ENCODE data around the gene IZUMO4. TPM values are rescaled to one million over a fixed set of nuclear protein-coding genes. Genes with fewer than 3 reads are reported as not detected.
A peak's percentile ranks its signal among the peaks of the same experiment; 100 is the strongest.

The IZUMO4 gene
- polyA plus RNA-seq, 1 donor (not counting 4 experiments of a cell fraction or from before 2014, with no cell fraction given): 6.7 TPM

- Histone ChIP-seq H3K4me3 (ENCODE audit: control insufficient read depth in 2 of 3, extremely low read depth in 1 of 3, insufficient read depth in 2 of 3, low read depth in 1 of 3, low read length in 3 of 3) (no peak overlapping the region), H3K79me2 (ENCODE audit: control insufficient read depth, insufficient read depth, low read length) (peaks cover 32% of the 10 kb centered on the region), H3K9me1 (ENCODE audit: control insufficient read depth, extremely low read depth, insufficient read depth, low read length) (peaks cover 3% of the 10 kb centered on the region), H3K36me3 (ENCODE audit: control insufficient read depth in 2 of 2, extremely low read depth in 1 of 2, insufficient read depth in 2 of 2, low read length in 2 of 2) (peaks cover 6 to 8% of the 10 kb centered on the region in 2 experiments), H3K4me1 (ENCODE audit: control insufficient read depth, extremely low read depth, insufficient read depth, low read length) (peaks cover 56% of the 10 kb centered on the region), H3K27me3 (ENCODE audit: control insufficient read depth, extremely low read depth, insufficient read depth, low read length) (no peaks in the 10 kb centered on the region), H3K9ac (ENCODE audit: control insufficient read depth, extremely low read depth, insufficient read depth, low read length) (peak overlapping the region; percentile 85), H4K20me1 (ENCODE audit: control insufficient read depth, extremely low read depth, insufficient read depth, low read length) (peaks cover 18% of the 10 kb centered on the region), H3K9me3 (ENCODE audit: control insufficient read depth, low read depth, low read length) (no peaks in the 10 kb centered on the region), H2AFZ (ENCODE audit: control insufficient read depth, low read length) (peak overlapping the region; percentile 28), H3K4me2 (ENCODE audit: control insufficient read depth, extremely low read depth, insufficient read depth, low read depth, low read length) (peak overlapping the region; percentile 74), H3K27ac (ENCODE audit: control insufficient read depth, insufficient read depth, low read length) (peak overlapping the region; percentile 79)
- TF ChIP-seq EZH2 (IDR thresholded peaks at IDR 0.05; ENCODE audit: low read length) (no peak), CTCF (optimal IDR thresholded peaks at IDR 0.05 in 1 of 3, IDR thresholded peaks at IDR 0.05 in 1 of 3, conservative IDR thresholded peaks at IDR 0.05 in 1 of 3; ENCODE audit: extremely low read depth in 1 of 3, insufficient read depth in 2 of 3, low read length in 3 of 3) (peak in 1 of 3 experiments; percentile 47)
- no peak for DNase-seq (ENCODE audit: low read depth, low spot score)
- FAIRE-seq: peak; percentile 71
- dilution Hi-C loops (cut with MboI; ENCODE audit: extremely low pct_ligation_motif_present, low sequenced_read_pairs): no loop called here
These were observed 44.7 kb upstream of the IZUMO4 start for GRCh38 chr19:2051773-2052704.

GRCh38 chr19:2053601-2054389 lies 42.9 kb upstream of the IZUMO4 start:
- Histone ChIP-seq H3K9ac (ENCODE audit: control insufficient read depth, extremely low read depth, insufficient read depth, low read length) (no peak overlapping the region), H3K9me3 (ENCODE audit: control insufficient read depth, low read depth, low read length) (no peaks in the 10 kb centered on the region), H3K27ac (ENCODE audit: control insufficient read depth, insufficient read depth, low read length) (no peak overlapping the region), H3K27me3 (ENCODE audit: control insufficient read depth, extremely low read depth, insufficient read depth, low read length) (no peaks in the 10 kb centered on the region), H3K4me2 (ENCODE audit: control insufficient read depth, extremely low read depth, insufficient read depth, low read depth, low read length) (no peak overlapping the region), H3K79me2 (ENCODE audit: control insufficient read depth, insufficient read depth, low read length) (peaks cover 19% of the 10 kb centered on the region), H4K20me1 (ENCODE audit: control insufficient read depth, extremely low read depth, insufficient read depth, low read length) (peaks cover 8% of the 10 kb centered on the region), H2AFZ (ENCODE audit: control insufficient read depth, low read length) (no peak overlapping the region), H3K4me1 (ENCODE audit: control insufficient read depth, extremely low read depth, insufficient read depth, low read length) (peaks cover 49% of the 10 kb centered on the region), H3K36me3 (ENCODE audit: control insufficient read depth in 2 of 2, extremely low read depth in 1 of 2, insufficient read depth in 2 of 2, low read length in 2 of 2) (peaks cover 2 to 8% of the 10 kb centered on the region in 2 experiments), H3K9me1 (ENCODE audit: control insufficient read depth, extremely low read depth, insufficient read depth, low read length) (peaks cover 3% of the 10 kb centered on the region), H3K4me3 (ENCODE audit: control insufficient read depth in 2 of 3, extremely low read depth in 1 of 3, insufficient read depth in 2 of 3, low read depth in 1 of 3, low read length in 3 of 3) (no peak overlapping the region)
- DNase-seq (ENCODE audit: low read depth, low spot score): no peak
- FAIRE-seq: no peak
- no peak for TF ChIP-seq EZH2 (IDR thresholded peaks at IDR 0.05; ENCODE audit: low read length)
- no peak for TF ChIP-seq CTCF (optimal IDR thresholded peaks at IDR 0.05 in 1 of 3, IDR thresholded peaks at IDR 0.05 in 1 of 3, conservative IDR thresholded peaks at IDR 0.05 in 1 of 3; ENCODE audit: extremely low read depth in 1 of 3, insufficient read depth in 2 of 3, low read length in 3 of 3)
- dilution Hi-C loops (cut with MboI; ENCODE audit: extremely low pct_ligation_motif_present, low sequenced_read_pairs): no loop called here

All from keratinocyte (primary cell).